GM19193 (cell line): ENCODE results near the gene SCLY.

ENCODE experiments used
- POLR2A ChIP-seq: IDR thresholded peaks from 4 replicates; pipeline ENCODE4 v1.6.1; 2011; ENCODE audit not compliant: insufficient read depth, insufficient read length; ENCODE audit errors: extremely low read depth

The SCLY gene

DNA sequence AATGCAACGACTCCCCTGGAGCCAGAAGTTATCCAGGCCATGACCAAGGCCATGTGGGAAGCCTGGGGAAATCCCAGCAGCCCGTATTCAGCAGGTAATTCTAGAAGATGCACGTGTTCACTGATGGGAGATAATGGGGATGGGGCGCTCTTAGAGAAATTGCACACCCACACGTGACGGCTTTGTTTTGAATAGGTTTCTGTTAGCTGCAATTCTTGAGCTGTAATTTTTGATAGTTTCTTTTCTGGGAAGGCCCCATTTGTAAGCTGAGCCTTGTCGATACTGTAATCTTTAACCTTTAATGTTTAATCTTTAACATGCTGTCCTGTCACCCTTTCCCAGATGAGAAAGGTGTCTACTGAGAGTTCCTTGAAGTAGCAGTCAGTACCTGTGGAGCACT, 3.6 kb downstream of the SCLY start:
- TF ChIP-seq POLR2A: no peak

DNA sequence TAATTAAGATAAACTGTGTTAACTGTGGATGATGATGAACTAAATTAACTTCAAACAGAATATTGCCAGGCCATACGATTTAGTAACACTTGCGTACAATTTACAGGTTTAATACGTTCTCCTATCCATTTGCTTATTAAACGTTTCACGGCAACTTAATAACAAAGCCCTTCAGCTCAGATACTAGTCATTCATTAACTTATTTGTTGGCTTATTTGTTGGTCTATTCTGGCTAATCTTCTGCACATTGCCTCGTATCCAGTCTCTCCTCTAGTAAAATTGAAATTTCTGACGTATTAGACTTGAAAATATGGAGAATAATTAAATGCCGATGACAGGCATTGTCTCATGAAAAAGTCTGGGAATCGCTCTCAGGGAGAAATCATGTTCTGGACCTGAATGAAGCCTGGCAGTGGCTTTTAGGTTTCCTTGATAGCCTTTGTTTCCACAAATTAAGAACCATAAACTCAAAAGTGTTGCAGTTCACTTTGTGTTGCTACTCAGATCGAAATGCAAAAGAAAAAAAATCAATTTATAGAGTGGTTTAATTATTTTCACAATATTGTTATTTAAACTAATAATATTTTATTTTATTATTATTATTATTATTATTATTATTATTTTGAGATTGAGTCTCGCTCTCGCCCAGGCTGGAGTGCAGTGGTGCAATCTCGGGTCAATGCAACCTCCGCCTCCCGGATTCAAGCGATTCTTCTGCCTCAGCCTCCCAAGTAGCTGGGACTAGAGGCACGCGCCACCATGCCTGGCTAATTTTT, 4.5 kb downstream of the SCLY start:
- TF ChIP-seq POLR2A: no peak

DNA sequence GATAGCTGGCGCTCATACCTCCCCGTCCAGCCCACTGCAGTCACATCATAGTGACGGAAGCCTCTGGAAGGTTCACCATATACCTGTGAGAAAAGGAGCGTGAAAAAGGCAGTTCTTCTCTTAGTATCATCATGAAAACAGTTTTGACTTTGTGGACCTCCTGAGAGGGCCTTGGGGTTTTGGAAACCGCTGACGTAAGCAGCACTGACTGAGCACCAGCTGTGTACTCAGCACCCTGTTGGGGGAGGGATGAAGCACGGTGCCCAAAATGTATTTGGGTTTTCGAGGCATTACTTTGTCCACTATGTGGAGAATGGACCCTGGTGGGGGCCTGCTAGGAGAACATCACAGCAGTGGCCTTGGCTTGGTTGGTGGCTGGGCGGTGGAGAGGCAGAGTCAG, 5.4 kb downstream of the SCLY start:
- TF ChIP-seq POLR2A: no peak

DNA sequence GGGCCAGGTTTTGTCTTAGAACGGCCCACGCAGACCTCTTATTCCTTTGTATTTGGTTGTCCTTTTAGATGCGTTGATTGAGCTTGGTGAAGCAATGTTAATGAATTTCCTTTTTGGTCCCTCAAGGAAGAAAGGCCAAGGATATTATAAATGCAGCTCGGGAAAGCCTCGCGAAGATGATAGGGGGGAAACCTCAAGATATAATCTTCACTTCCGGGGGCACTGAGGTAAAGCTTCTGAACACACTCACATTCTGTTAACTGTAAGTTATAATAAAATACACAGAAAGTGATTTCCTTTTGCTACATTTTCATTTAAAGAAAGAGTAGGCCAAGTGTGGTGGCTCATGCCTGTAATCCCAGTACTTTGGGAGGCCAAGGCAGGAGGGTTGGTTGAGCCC, 7.1 kb downstream of the SCLY start:
- TF ChIP-seq POLR2A: no peak

DNA sequence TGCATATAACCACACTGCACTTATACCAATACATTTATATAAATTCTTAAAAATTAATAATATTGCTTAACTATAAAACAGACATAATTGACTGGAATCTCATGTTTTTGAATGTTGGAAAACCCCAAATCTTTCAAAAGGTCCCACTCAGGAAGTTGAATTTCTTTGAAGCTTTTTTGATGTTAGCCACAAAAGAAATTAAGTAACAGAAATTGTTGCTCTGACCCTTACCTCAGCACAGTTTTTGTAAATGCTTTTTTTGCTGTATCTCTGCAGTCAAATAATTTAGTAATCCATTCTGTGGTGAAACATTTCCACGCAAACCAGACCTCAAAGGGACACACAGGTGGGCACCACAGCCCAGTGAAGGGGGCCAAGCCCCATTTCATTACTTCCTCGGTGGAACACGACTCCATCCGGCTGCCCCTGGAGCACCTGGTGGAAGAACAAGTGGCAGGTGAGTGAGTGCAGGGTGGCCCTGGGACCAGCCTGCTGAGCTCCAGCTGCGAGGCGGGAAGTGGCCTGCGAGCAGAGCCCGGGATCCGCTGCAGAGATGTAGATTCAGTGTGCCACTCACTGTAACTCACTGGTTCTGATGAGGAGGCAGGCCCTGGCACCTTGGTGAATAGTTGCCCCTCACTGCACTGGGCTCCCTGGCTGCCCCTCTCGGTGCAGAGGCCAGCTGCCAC, 8.4 kb downstream of the SCLY start:
- TF ChIP-seq POLR2A: no peak

DNA sequence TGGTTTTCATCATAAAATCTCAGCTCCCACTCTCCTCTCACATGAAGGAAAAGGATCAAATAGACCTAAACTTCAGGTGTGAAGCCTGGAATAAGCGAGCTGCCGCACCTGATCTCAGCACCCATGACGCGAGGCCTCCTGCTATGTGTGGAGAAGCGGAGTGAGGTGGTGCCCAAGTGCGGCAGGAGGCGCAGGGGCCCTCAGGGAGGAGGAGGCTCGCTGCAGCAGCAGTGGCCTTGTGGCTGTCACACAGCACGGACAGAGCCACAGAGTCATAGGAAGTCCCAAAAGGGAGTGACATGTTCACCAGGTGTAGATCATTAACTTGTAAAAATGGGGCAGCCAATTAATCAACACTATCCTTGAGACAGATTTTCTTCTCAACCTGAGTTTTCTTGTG, 9.1 kb downstream of the SCLY start:
- no peak for TF ChIP-seq POLR2A

DNA sequence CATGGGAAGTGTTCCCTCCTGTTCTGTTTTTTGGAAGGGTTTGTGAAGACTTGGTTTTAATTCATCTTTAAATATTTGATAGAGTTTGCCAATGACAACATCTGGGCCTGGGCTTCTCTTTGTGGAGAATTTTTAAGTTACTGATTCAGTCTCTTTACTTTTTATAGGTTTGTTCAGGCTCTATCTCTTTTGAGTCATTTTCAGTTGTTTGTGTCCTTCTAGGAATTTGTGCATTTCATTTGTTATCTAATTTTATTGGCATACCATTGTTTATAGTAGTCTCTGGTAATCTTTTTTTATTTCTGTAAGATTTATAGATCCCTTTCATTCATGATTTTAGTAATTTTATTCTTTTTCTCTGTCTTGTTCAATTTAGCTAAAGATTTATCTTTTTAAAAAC, 14.6 kb downstream of the SCLY start:
- TF ChIP-seq POLR2A: no peak

DNA sequence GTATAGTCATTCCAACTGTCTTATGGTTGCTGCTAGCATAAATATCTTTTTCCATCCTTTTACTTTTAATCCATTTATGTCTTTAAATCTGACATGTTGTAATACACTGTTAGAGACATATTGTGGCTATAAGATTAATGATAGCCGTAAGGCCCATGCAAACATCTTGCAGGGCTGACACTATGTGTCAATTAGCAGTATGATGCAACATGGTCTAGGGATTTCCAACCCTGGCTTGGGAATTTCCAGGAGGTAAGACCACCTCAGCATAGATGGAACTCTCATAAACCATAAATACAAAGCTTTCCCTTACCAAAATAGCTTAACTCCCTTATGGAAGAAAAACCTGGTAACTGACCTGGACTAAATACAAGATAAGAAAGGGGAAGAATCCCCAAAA, 16.5 kb downstream of the SCLY start:
- TF ChIP-seq POLR2A: no peak

DNA sequence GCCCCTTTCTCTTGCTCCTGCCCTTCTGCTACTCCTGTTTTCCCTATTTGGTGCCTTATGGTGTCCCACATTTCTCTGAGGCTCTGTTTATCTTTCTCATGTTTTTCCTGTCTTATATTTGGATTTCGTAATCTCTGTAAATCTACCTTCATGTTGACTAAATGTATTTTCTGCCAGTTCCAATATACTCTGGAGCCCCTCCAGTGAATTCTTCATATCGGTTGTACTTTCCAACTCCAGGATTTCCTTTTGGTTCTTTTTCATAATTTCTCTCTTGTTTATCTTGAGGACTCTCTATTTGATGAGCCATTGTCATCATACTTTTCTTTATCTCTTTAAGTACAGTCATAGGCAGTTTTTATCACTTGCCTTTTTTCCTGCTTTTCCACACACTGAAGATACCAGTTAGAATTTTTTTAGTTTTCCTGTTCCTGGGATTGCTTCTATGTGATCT, 19.1 kb downstream of the SCLY start:
- TF ChIP-seq POLR2A: no peak

DNA sequence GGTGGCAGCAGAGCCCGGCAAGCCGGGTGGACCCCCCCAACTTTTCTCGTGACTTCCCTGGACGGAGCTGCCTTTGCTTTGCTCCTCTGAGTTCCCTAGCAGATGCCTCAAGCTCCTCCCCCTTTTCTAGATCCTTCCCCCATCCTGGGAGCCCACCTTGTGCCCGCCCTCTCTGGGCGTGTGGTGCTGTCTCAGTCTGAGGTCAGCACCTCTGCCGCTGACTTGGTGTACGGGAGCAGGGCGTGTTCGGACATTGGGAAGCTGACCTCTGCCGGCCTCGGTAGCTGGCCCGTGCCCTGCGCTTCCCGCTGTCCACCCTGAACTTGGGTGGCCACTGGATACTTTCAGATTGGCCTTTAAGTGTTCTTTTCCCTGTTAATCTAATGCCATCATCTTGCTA, 19.7 kb downstream of the SCLY start:
- no peak for TF ChIP-seq POLR2A

DNA sequence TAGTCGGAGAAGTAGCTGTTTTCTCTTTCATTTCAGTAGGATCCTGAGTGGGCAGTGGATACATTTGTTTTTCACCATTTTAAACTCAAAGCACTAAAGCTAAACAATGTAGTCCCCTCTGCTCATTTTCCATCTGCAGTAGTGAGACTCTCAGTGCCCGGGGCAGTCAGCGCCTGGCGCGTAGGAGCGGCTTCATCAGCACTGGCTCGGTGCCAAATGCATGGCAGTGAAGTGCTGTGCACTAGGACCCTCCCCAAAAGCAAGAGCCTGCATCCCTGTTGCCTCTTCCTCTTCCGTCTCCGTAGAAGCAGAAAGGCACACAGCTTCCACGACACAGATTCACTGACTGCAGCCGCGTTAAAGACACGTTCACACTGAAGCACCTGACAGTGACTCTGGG, 20.3 kb downstream of the SCLY start:
- TF ChIP-seq POLR2A: no peak

DNA sequence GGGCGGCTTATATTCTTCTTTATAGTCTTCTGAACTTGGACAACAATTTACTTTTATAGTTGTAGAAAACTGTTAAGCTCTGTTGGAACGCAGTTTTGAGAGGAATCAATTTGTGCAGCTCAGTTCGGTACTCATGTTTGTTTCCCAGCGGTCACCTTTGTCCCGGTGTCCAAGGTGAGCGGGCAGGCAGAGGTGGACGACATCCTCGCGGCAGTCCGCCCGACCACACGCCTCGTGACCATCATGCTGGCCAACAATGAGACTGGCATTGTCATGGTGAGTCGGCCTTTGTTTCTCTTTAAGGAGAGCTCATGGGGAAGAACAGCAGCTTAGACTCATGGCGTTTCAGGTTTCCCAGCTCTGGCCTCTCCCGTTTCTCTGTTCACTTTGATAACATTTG, 20.8 kb downstream of the SCLY start:
- TF ChIP-seq POLR2A: no peak

DNA sequence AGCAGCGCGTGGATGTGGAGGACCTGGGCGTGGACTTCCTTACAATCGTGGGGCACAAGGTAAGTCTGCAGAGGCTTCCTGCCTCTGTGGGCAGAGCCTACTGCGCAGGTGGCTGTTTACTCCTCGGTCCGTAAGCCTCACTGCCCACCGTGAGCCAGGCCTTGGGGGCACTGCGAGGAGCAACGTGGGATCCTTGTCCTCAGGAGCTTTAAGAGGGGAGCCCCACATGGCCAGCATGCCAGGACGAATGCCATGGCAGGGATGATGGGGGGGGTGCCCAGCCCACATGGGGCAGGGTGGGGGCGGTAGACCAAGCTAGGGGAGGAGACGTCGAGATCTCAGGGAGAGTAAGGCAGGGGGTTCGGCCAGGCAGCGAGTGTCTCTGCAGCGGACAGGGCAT, 21.4 kb downstream of the SCLY start:
- TF ChIP-seq POLR2A: no peak

DNA sequence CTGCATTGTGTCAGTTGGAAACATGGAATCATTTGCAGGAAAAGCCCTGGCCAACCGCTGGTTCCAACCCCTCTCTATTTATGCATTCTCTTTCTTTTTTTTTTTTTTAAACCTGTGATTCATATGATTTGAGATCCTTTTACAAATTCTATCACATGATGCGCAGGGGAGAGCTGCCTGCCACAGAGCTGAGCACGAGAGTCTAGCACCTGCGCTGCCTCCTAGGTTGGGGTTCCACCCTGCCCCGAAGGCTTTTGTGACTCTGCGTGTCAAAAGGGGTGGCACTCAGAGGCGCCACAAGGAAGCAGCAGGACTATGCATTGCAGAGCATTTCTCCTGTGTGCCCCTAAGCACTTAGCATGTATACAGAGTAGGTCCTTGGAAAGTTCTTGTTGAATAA, 22.0 kb downstream of the SCLY start:
- no peak for TF ChIP-seq POLR2A

DNA sequence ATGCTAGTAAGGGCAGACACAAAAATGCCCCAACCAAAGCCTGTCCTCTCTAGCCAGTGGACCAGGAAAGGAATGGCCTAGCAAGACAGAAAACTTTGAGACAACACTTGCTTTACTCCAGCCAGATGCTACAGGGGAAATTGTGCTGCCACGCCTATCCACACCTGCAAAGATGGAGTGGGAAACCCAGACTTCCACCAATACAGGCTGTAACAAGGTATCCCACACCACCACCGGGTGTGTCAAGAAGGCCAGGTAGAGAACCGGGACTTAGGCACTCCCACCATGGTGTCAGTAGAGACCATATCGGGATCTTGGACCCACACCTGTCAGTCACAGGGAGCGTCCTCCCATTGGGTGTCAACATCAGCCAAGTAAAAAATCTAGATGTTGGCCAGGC, 23.1 kb downstream of the SCLY start:
- TF ChIP-seq POLR2A: no peak

DNA sequence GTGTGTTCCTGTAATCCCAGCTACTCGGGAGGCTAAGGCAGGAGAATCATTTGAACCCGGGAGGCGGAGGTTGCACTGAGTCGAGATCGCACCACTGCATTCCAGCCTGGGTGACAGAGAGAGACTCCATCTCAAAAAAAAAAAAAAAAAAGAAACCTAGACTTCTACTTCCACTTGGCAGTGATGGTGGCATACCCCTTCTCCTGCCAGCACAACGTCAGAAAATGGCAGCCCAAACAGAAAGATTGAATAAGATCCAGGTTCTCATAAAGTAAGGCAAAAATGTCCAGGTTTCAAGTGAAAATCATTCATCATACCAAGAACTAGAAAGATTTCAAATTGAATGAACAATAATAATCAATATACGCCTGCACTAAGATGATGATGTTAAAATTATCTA, 24.0 kb downstream of the SCLY start:
- TF ChIP-seq POLR2A: no peak
